Endometrial microvascular endothelial cells (primary cell): ENCODE measurements around the gene FAM83D. TPM values are rescaled to one million over a fixed set of nuclear protein-coding genes. Genes with fewer than 3 reads are reported as not detected.

Experiments used
- in situ Hi-C: cut with HindIII; loops from 2 replicates; pipeline ENCODE4 v1.10.0; 2017; ENCODE audit warnings: low sequenced_read_pairs, low pct_unique_long_range_greater_than_20kb; ENCODE audit errors: inconsistent ontology term
- total RNA-seq: library from RNA; depleted of rRNA; stranded (reverse); fragments of >200 nt; gene quantifications from one replicate; pipeline ENCODE4 v1.2.3, GENCODE V29; 2015; ENCODE audit errors: inconsistent ontology term

Gene FAM83D, protein sequence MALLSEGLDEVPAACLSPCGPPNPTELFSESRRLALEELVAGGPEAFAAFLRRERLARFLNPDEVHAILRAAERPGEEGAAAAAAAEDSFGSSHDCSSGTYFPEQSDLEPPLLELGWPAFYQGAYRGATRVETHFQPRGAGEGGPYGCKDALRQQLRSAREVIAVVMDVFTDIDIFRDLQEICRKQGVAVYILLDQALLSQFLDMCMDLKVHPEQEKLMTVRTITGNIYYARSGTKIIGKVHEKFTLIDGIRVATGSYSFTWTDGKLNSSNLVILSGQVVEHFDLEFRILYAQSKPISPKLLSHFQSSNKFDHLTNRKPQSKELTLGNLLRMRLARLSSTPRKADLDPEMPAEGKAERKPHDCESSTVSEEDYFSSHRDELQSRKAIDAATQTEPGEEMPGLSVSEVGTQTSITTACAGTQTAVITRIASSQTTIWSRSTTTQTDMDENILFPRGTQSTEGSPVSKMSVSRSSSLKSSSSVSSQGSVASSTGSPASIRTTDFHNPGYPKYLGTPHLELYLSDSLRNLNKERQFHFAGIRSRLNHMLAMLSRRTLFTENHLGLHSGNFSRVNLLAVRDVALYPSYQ
- 61.5 TPM for total RNA-seq

DNA sequence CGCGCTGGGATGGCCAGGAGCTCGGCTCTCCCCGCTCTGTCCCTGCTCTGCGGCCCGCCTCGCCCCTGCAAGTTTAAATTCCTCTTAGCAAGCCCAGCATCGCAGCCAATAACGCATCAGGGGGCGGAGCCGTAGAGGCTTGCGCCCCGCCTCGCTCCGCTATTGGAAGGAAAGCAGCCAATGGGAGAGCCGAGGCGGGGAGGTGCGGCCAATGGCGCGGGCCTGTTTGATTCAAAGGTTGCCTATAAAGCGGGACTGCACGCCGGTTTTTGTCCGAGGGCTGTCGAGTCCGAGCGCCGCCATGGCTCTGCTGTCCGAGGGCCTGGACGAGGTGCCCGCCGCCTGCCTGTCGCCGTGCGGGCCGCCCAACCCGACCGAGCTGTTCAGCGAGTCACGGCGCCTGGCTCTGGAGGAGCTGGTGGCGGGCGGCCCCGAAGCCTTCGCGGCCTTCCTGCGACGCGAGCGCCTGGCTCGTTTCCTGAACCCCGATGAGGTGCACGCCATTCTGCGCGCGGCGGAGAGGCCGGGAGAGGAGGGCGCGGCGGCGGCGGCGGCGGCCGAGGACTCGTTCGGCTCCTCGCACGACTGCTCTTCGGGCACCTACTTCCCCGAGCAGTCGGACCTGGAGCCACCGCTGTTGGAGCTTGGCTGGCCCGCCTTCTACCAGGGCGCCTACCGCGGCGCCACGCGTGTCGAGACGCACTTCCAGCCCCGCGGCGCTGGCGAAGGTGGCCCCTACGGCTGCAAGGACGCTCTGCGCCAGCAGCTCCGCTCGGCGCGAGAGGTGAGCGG lies at the start of gene FAM83D:
FAM83D (plus strand) TSS at position 276 of the 792 bp plus-strand sequence; CDS start at position 302, 26 bp downstream.
- in situ Hi-C loops = no loop called here

DNA sequence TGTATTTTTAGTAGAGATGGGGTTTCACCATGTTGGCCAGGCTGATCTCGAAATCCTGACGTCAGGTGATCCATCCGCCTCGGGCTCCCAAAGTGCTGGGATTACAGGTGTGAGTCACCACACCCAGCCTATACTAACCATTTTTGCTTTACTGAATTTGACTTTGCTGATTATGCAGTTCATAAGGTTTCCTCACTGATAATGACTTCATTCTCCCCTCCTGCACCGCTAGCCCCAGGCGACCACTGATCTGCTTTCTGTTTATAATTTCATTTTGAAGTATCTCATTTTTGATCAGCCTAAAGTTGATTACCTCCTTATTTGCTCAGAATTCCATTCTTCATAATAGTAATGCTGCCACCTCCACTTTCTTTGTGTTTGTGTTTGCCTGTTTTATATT lies 48.7 kb upstream of the FAM83D start:
- in situ Hi-C loops = no loop called here

- in situ Hi-C loops = no loop called here
Measured at GRCh38 chr20:38878866-38879265, 47.4 kb upstream of the FAM83D start.

GRCh38 chr20:38880952-38881735 lies 45.1 kb upstream of the FAM83D start:
- in situ Hi-C loops = no loop called here

GRCh38 chr20:38881806-38882440 lies 44.3 kb upstream of the FAM83D start:
- in situ Hi-C loops = no loop called here

DNA sequence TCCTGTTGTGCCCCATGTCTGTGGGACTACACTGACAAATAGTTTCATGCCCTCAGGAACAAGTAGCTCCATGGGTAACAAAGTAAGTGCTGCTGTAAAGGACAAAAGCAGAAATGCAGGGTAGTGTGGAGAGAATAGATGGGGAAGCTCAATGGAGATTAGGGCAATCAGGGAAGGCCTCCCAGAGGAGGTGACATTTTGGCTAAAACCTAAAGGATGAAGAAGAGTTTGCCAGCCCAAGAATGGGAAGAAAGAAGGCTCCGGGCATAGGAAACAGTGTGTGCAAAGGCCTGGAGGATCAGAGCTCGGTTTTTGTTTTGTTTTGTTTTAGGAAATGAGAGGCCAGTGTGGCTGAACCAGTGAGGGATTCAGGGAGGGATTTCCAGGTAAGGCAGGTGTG lies 43.6 kb upstream of the FAM83D start:
- in situ Hi-C loops = no loop called here

GRCh38 chr20:38883081-38883980 lies 42.9 kb upstream of the FAM83D start:
- in situ Hi-C loops = no loop called here

DNA sequence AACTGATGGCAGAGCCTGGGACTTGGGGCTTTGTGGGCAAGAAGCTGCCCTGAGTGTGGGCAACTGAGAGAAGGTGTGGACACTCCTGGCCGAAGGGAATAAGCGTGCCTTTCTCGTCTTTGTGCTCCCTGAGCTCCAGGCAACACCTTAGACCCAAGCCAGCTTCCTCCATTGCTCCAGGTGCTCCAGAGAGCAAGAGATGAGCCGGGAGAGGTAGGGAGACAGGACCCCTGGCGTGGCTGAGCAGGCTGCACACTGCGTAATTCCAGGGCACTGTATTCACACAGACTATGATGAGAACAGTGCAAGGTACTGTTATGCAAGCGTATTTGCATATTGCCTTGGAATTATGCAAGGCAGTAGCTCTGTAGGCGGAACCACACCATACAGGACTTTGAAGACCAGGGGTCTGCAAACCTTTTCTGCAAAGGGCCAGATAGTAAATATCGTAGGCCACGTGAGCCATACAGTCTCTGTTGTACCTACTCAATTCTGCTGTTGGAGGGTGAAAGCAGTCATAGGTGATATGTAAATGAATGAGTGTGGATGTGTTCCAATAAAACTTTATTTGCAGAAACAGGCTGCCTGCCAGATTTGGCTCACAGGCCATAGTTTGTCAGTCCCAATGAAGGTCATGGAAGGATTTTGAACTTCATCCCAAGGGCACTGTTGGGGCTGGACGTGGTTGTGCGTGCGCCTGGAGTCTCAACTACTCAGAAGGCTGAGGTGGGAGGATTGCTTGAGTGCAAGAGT lies 42.1 kb upstream of the FAM83D start:
- in situ Hi-C loops = no loop called here

DNA sequence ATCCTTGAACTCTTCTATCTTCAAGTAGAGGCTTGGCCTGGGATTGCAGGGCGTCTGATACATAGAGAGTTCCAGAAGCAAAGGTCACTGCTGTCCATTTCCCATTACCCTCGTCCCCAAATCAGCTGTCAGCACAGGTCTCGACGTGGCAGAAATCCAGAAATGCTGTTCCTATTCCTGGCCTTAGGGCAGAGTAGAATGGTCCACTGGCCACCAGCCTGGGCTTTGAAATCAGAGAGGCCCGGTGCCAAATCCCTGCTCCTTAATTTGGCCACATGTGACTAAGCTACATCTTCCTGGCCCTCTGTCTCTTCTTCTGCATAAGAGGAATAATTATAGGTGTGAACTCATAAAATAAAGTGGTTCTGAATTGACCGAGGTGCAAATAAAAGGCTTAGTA lies 40.9 kb upstream of the FAM83D start:
- in situ Hi-C loops = no loop called here

DNA sequence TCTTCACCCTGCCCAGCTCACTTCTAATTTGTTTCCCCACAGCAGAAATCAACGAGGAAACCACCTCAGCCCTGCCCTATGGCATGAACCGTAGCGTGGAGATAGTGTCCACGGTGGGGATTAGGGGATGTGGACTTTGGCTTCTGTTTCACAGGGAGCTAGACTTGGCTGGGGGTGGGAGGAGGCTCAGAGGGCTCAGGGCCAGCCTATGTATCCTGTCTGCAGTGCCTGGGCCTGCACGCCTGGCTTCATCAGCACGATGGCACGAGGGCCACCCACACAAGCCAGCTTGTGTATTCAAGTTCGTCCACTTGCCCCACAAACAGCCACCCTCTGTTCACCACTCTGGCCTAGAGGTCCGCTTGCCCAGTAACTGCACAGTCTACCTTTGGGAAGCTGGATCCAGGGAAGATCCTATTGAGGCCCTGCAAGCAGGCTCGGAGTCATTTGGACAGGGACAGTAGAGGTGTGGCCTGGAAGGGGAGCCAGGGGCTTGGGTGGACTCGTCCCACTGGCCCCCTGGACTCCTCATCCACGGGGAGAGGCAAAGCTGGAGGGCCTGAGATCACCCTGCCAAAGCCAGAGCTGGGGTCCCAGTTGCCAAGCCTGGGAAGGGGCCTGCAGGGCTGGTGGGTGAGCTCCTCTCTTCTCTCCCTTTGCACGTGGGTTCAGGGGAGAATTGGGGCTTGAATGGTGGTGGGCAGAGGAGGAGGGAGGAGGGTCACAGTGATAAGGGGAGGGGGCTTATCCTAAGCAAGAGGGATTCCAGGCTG lies 38.0 kb upstream of the FAM83D start:
- in situ Hi-C loops = no loop called here

- in situ Hi-C loops = no loop called here
Measured at GRCh38 chr20:38889050-38889449, 37.2 kb upstream of the FAM83D start.

GRCh38 chr20:38889792-38890496 lies 36.3 kb upstream of the FAM83D start:
- in situ Hi-C loops = no loop called here

- in situ Hi-C loops = no loop called here
Measured at GRCh38 chr20:38890497-38890818, 35.8 kb upstream of the FAM83D start.

DNA sequence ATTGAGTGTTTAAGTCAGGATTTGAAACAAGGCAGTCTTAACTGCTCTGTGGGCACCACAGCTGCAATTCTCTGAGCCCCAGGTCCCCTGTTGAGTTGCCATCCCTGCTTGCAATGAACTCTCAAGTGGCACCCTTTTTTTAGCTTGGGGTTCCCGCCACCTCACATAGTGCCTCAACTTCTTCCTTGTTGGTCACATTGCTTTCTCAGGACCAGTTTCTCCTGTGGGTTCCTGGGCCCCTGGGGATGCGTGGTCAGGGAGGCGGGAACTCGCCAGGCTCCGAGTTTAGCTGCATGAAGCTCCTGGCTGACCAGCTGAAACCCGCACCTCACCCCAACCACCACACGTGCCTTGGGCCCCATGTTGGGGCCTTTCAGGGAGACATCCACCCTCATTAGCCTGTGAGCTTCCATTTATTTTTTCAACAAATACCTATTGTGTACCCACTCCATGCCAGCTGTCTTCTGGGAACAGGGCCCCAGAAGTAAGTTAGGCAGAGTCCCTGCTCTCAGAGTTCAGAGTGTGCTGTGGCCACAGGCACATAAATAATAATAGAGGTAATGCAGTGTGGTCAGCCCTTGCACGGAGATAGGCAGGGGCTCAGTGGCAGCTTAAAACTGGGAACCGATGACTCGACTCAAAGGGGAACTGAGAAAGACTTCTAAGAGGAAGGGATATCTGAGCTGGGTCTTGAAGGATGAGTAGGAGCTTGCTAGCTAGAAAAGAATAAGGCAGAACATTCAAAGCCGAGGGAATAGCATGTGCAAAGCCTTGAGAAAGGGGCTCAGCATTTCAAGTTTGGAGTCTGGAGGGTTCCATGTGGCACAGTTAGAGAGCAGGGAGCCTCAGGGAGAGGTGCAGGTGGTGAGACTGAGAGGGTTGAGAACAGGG lies 33.9 kb upstream of the FAM83D start:
- in situ Hi-C loops = no loop called here

DNA sequence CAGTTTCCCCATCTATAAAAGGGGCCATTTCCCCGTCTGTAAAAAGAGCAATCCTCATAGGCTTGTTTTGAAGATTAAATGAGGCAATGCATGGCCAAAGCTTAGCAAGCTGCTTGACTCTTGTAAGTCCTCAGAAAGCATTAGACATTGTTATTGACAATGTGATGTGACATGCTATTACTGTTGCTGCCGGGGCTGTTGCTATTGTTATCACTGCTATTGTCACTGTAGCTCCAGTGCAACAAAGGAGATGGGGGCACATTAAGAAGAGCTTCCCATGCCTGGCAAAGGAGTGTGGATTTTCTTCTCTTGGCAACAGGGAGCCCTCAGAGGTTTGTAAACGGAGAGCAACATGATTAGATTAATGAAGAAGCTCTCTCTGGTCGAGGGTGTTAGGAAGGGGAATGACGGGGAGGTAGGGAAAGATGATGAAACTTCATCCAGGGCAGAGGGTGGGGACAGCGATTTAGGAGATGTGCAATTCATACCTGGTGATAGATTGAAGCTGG lies 33.1 kb upstream of the FAM83D start:
- in situ Hi-C loops = no loop called here
